LNCAP (cell line): ENCODE results near the gene INSIG1.

Experiments
- TF ChIP-seq, protein P1 (sequence below): fragments of 450-650 bp; IDR thresholded peaks from 2 replicates; pipeline ENCODE4 v1.5.1; 2017; ENCODE audit warnings: mild to moderate bottlenecking

INSIG1 gene

DNA sequence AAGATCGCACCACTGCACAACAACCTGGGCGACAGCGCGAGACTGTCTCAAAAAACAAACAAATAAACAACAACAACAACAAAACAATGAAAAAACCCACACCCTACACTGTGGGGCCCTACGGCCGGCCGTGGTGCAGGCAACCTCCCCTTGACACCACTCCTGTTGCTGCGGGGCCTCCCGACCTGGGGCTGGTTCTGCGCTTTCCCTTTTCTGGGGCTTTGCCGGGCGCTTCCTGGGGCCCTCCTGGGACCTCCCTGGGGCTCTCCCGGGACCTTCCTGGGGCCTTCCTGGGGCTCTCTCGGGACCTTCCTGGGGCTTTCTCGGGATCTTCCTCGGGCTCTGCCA is 46.6 kb downstream of the INSIG1 start:
- TF ChIP-seq, protein P1, sequence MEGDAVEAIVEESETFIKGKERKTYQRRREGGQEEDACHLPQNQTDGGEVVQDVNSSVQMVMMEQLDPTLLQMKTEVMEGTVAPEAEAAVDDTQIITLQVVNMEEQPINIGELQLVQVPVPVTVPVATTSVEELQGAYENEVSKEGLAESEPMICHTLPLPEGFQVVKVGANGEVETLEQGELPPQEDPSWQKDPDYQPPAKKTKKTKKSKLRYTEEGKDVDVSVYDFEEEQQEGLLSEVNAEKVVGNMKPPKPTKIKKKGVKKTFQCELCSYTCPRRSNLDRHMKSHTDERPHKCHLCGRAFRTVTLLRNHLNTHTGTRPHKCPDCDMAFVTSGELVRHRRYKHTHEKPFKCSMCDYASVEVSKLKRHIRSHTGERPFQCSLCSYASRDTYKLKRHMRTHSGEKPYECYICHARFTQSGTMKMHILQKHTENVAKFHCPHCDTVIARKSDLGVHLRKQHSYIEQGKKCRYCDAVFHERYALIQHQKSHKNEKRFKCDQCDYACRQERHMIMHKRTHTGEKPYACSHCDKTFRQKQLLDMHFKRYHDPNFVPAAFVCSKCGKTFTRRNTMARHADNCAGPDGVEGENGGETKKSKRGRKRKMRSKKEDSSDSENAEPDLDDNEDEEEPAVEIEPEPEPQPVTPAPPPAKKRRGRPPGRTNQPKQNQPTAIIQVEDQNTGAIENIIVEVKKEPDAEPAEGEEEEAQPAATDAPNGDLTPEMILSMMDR = no peak

DNA sequence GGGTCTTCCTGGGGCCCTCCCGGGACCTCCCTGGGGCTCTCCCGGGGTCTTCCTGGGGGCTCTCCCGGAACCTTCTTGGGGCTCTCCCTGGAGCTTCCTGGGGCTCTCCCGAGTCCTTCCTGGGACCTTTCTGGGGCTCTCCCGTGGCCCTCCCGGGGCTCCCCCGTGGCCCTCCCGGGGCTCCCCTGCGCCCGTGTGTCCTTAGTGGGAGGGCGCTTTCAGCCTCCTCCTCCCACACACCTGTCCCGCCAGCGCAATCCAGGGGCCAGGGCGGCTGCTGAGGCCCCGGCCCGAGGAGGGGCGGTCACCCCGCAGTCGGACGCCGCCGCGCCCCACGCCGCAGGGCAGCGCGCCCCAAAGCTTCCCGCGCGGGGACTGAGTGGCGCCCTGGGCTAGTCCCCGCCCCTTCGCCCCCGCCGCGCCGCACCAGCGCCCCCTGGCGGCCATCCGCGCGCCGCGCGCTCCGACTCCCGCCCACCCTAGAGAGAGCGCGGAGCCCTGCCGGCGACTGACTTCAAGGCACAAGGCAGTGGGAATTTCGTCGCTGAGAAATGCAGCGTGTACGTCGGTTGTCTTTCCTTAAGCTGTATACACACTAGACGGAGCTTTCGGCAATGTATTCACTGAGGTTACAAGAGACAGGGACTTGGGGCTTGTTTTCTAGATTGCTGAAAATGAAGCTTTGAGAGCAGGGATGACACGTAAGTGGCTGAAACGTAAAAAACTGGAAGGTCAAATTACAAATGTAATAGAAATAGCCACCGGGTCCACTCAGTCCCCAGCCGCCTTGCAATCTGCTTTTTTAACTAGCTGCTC is 47.1 kb downstream of the INSIG1 start:
- TF ChIP-seq, protein P1 = peak; percentile 95

DNA sequence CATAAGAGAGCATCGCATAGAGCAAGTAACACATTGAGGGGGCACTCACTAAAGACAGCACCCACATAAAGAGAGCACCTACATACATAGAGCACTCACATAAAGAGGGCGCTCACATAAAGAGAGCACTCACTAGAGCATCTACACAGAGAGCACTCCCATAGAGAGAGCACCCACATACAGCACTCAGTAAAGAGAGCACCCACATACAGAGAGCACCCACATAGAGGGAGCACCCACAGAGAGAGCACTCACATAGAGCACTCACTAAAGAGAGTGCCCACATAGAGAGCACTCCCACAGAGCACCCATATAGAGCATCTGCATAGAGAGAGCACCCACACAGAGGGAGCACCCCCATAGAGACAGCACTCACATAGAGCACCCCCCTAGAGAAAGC is 47.8 kb downstream of the INSIG1 start:
- TF ChIP-seq, protein P1 = no peak

DNA sequence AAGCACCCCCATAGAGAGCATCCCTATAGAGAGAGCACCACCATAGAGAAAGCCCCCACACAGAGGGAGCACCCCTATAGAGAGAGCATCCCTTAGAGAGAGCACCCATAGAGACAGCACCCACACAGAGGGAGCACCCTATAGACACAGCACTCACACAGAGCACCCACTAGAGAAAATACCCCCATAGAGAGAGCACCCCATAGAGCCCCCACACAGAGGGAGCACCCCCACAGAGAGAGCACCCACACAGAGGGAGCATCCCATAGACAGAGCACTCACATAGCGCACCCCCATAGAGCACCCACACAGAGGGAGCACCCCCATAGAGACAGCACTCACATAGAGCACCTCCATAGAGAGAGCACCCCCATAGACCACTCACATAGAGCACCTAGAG is 48.6 kb downstream of the INSIG1 start:
- TF ChIP-seq, protein P1 = no peak

DNA sequence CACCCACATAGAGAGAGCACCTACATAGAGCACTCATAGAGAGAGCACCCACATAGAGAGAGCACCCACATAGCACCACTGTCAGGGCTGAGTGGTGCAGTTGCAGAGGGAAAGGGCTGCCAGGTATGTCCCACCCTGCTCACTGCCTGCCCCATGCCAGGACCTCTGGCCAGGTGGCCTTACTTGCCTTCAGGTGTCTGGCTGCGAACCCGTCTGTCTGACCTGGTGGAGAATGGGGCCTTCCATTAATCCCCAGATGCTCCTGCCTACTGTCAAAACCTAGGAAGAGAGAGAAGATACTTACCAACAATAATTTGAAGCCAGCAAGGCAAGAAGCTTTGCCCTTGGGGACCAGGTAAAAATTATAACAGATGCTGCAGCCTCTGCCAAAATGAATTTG is 51.1 kb downstream of the INSIG1 start:
- TF ChIP-seq, protein P1 = no peak

DNA sequence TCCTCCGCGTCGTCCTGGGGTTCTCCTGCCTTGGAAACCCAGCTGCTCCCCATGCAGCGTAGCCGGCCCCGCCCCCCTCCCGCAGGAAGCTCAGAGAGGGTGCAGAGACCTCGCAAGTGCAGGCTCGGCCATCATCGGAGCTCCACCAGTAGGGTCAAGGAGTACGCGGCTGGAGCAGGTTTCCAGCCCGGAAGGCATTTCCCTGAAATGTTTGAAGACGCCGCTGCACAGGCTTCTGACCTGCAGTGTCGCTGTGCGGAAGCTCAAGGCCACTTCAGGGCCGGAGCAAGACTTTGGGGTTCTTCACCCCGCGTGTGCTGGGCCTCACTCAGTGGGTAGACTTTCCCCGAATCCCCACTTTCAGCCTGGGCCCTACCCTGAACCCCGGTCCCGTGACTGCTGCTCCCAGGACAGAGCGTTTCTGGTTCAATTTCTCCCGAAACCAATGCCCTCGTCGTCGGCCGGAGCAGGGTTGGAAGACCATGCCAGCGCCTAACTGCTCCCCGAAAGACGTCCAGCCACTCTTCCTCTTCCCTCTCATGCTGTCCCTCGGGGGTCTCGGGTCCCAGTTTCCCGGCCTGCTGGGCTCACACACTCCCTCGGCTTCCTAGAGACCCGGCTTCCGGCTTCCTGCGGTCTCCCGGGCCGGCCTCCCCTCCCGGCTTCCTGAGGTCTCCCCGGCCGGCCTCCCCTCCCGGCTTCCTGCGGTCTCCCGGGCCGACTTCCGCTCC is 52.1 kb downstream of the INSIG1 start:
- TF ChIP-seq, protein P1 = no peak

DNA sequence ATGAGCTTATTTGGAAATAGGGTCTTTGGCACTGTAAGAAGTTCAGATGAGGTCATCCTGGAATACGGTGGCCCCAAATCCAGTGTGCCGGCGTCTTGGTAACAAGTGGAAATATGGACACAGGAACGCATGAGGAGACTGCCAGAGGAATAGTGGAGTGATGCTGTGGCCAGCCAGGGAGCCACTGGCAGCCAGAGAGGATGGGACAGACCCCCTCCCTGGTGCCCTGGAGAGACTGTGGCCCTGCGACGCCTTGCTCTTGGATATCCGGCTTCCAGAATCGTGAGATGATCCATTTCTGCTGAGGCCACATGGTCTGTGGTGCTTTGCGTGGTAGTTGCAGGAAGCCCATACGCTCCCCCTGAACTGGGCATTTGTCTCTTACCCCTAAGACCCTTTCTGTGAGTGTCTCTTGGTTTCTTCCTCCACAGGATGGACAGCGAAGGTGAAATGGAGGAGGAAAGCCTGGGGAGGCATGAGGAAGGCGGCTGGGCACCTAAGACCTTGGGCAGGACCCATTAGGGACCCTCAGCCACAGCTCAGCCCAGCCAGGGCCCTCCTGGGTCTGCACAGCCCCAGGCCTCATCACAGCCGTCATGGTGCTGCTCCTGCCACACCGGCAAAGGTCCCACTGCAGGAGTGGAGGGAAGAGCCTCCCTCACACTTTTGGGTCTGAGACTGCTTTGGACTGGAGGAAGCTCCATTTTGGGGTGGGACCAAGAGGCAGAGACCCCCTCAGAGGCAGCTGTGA is 53.6 kb downstream of the INSIG1 start:
- TF ChIP-seq, protein P1 = no peak
